HepG2 (cell line): ENCODE data around the gene ZNF687. TPM values are rescaled to one million over a fixed set of nuclear protein-coding genes. Genes with fewer than 3 reads are reported as not detected.

Source experiments
- BHLHE40 ChIP-seq: IDR thresholded peaks from 2 replicates; pipeline ENCODE4 v1.6.1; 2011; ENCODE audit warnings: low read length, improper control_type of control experiment
- CAMTA2 ChIP-seq: sonication (generic); formaldehyde crosslinking; IDR thresholded peaks from 2 replicates; pipeline ENCODE4 v1.4.0; 2020; ENCODE audit warnings: mild to moderate bottlenecking, missing genetic modification reagents, borderline replicate concordance
- KDM4B ChIP-seq: sonication (generic); formaldehyde crosslinking; IDR thresholded peaks from 2 replicates; pipeline ENCODE4 v1.4.0; 2020; ENCODE audit warnings: missing genetic modification reagents
- MIER2 ChIP-seq: IDR thresholded peaks from 2 replicates; pipeline ENCODE4 v1.6.1; 2016; ENCODE audit warnings: missing biosample characterization, missing genetic modification reagents
- MLLT10 ChIP-seq: sonication (generic); formaldehyde crosslinking; IDR thresholded peaks from 2 replicates; pipeline ENCODE4 v1.4.0; 2020; ENCODE audit warnings: missing genetic modification reagents
- NCOR1 ChIP-seq: fragments of 200-600 bp; sonication (generic); IDR thresholded peaks from 2 replicates; pipeline ENCODE4 v1.7.0; 2017; ENCODE audit warnings: antibody characterized with exemption, low read length, borderline replicate concordance
- NFYC ChIP-seq: IDR thresholded peaks from 2 replicates; pipeline ENCODE4 v1.6.1; 2016; ENCODE audit warnings: missing genetic modification reagents, missing compliant biosample characterization
- POLR2A ChIP-seq, 2 experiments: IDR thresholded peaks; 2 replicates each; pipeline ENCODE4 v1.6.1; 2011; ENCODE audit warnings: low read depth in 2 of 2, low read length in 2 of 2, mild to moderate bottlenecking in 1 of 2, moderate library complexity in 1 of 2; ENCODE audit not compliant: insufficient read depth in 1 of 2
- POLR2G ChIP-seq: fragments of 200-400 bp; formaldehyde crosslinking; IDR thresholded peaks from 2 replicates; pipeline ENCODE4 v1.6.1; 2018; ENCODE audit warnings: mild to moderate bottlenecking, low read depth, low read length, moderate library complexity
- REXO4 ChIP-seq: sonication (generic); formaldehyde crosslinking; IDR thresholded peaks from 2 replicates; pipeline ENCODE4 v1.8.0; 2022; ENCODE audit warnings: missing genetic modification reagents, mild to moderate bottlenecking, borderline replicate concordance
- RFX1 ChIP-seq: fragments of 450-650 bp; IDR thresholded peaks from 2 replicates; pipeline ENCODE4 v1.6.1; 2017
- TEAD2 ChIP-seq: sonication (generic); formaldehyde crosslinking; IDR thresholded peaks from 2 replicates; pipeline ENCODE4 v1.9.0; 2021; ENCODE audit warnings: missing genetic modification reagents
- THYN1 ChIP-seq: sonication (generic); formaldehyde crosslinking; IDR thresholded peaks from 2 replicates; pipeline ENCODE4 v1.8.1; 2023; ENCODE audit warnings: low read depth, mild to moderate bottlenecking, moderate library complexity, missing genetic modification reagents, borderline replicate concordance
- TSC22D2 ChIP-seq: sonication (generic); formaldehyde crosslinking; IDR thresholded peaks from 2 replicates; pipeline ENCODE4 v1.5.1; 2020; ENCODE audit warnings: missing genetic modification reagents, mild to moderate bottlenecking, borderline replicate concordance
- ZBTB14 ChIP-seq: sonication (generic); formaldehyde crosslinking; IDR thresholded peaks from 2 replicates; pipeline ENCODE4 v1.4.0; 2020; ENCODE audit warnings: missing genetic modification reagents
- ZBTB8A ChIP-seq: sonication (generic); formaldehyde crosslinking; IDR thresholded peaks from 2 replicates; pipeline ENCODE4 v1.4.0; 2020; ENCODE audit warnings: mild to moderate bottlenecking, low read depth, missing genetic modification reagents, borderline replicate concordance
- ZFP1 ChIP-seq: IDR thresholded peaks from 2 replicates; pipeline ENCODE4 v1.6.1; 2016
- ZFP82 ChIP-seq: sonication (generic); formaldehyde crosslinking; IDR thresholded peaks from 2 replicates; pipeline ENCODE4 v1.5.1; 2020; ENCODE audit warnings: mild to moderate bottlenecking, missing genetic modification reagents, borderline replicate concordance
- ZMYM4 ChIP-seq: sonication (generic); formaldehyde crosslinking; IDR thresholded peaks from 2 replicates; pipeline ENCODE4 v1.8.1; 2023; ENCODE audit warnings: mild to moderate bottlenecking, missing genetic modification reagents
- ZNF205 ChIP-seq: IDR thresholded peaks from 2 replicates; pipeline ENCODE4 v1.6.1; 2018; ENCODE audit warnings: missing biosample characterization, missing genetic modification reagents
- ZNF296 ChIP-seq: sonication (generic); formaldehyde crosslinking; conservative IDR thresholded peaks from 2 replicates; pipeline ENCODE4 v1.5.0; 2020; ENCODE audit warnings: mild to moderate bottlenecking, missing genetic modification reagents
- ZNF414 ChIP-seq: sonication (generic); formaldehyde crosslinking; IDR thresholded peaks from 2 replicates; pipeline ENCODE4 v1.5.0; 2020; ENCODE audit warnings: missing genetic modification reagents
- ZNF510 ChIP-seq: sonication (generic); formaldehyde crosslinking; IDR thresholded peaks from 2 replicates; pipeline ENCODE4 v1.4.0; 2020; ENCODE audit warnings: low read depth, mild to moderate bottlenecking, missing genetic modification reagents
- ZNF775 ChIP-seq: sonication (generic); formaldehyde crosslinking; IDR thresholded peaks from 2 replicates; pipeline ENCODE4 v1.4.0; 2020; ENCODE audit warnings: missing genetic modification reagents, mild to moderate bottlenecking, moderate library complexity, borderline replicate concordance
- ZSCAN25 ChIP-seq: sonication (generic); formaldehyde crosslinking; IDR thresholded peaks from 2 replicates; pipeline ENCODE4 v1.8.0; 2022; ENCODE audit warnings: mild to moderate bottlenecking, missing genetic modification reagents
- polyA plus RNA-seq, 8 experiments: library from polyadenylated mRNA; depleted of rRNA in 3 of 8; stranded (reverse) in 7 of 8; unstranded in 1 of 8; fragments of >200 nt; fragmentation: Illumina TruSeq in 4 of 8; extraction: Trizol in 4 of 8; gene quantifications; 2 replicates each; pipeline versions ENCODE4 v1.2.1 to v1.2.3, GENCODE V29; 2011 to 2016; ENCODE audit warnings: low read depth in 4 of 8, missing spikeins in 1 of 8, mixed read lengths in 1 of 8; ENCODE audit not compliant: insufficient read depth in 1 of 8
- total RNA-seq, 5 experiments: library from RNA; depleted of rRNA; stranded (reverse); fragments of >200 nt; fragmentation: Illumina TruSeq; extraction: Trizol; gene quantifications; 2 replicates each; pipeline ENCODE4 v1.2.3, GENCODE V29; 2016; ENCODE audit warnings: low read depth in 1 of 5
- TF ChIP-seq, protein P1 (sequence below): sonication (generic); formaldehyde crosslinking; IDR thresholded peaks from 2 replicates; pipeline ENCODE4 v1.5.1; 2020; ENCODE audit warnings: missing genetic modification reagents, mild to moderate bottlenecking, borderline replicate concordance
- TF ChIP-seq, protein P2 (sequence below): IDR thresholded peaks from 2 replicates; pipeline ENCODE4 v1.6.1; 2016; ENCODE audit warnings: mild to moderate bottlenecking

ZNF687 gene
- total and polyA plus RNA-seq, 2 of the 13 experiments (the other 11 are each of a cell fraction or from before 2014, with no cell fraction given) = 14.1 to 16.5 TPM

DNA sequence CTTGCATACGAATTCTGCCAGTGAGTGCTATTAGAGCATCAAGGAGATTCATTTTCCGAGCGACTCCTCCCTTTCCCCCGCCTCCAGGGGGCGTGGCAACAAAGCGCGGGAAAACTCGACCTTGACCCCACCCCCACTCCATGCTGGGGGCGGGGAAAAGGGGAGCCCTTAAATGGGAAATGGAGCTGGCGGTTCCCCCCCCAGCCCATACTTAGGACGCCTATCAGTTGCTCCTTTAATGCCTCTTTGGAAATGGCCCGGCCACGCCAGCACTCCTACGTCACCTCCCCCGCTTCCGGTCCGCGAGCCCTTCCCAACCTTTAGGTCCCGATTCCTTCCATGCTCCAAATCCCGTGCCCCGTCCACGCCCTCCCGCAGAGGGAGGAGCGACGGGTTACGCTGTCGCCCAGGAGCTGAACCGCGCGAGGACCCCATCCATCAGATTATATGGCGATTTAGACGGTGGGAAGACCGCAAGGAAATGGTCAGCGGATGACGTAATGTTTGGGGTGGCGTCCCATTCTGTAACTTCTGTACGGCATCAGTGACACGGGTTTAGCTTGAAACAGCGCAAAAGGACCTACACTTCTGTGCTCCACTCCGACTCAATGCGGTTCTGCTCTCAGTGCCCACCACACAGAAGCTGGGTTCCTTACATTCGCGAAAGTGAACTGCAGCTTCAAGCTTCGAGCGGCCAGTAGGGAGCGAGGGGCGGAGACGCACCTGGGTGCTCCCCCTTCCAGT lies 702 bp upstream of the ZNF687 start (continued):
- TF ChIP-seq ZBTB14 = no peak
- TF ChIP-seq THYN1 (CRISPR knock-in tag) = no peak
- TF ChIP-seq ZNF510 = no peak
- no peak; the same call in 1 of the 2 replicates for TF ChIP-seq CAMTA2 (CRISPR knock-in tag)
- TF ChIP-seq NCOR1 = peak; percentile 69; the same call in 1 of the 2 replicates
- TF ChIP-seq TEAD2 (CRISPR knock-in tag) = no peak; the same call in 1 of the 2 replicates
- TF ChIP-seq ZNF414 = no peak
- no peak for TF ChIP-seq REXO4 (CRISPR knock-in tag)
- peak; percentile 76 for TF ChIP-seq POLR2G
- TF ChIP-seq ZNF296 (CRISPR knock-in tag) = no peak
- TF ChIP-seq ZNF775 = 0 out of 2 replicates have a peak, but pooled peaks have one; percentile 33
- TF ChIP-seq BHLHE40 = peak; percentile 64; the same call in 1 of the 2 replicates
- no peak for TF ChIP-seq MIER2 (CRISPR knock-in tag)
- TF ChIP-seq, protein P1, sequence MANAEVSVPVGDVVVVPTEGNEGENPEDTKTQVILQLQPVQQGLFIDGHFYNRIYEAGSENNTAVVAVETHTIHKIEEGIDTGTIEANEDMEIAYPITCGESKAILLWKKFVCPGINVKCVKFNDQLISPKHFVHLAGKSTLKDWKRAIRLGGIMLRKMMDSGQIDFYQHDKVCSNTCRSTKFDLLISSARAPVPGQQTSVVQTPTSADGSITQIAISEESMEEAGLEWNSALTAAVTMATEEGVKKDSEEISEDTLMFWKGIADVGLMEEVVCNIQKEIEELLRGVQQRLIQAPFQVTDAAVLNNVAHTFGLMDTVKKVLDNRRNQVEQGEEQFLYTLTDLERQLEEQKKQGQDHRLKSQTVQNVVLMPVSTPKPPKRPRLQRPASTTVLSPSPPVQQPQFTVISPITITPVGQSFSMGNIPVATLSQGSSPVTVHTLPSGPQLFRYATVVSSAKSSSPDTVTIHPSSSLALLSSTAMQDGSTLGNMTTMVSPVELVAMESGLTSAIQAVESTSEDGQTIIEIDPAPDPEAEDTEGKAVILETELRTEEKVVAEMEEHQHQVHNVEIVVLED (CRISPR knock-in tag) = no peak; the same call in 1 of the 2 replicates
- TF ChIP-seq, protein P2, sequence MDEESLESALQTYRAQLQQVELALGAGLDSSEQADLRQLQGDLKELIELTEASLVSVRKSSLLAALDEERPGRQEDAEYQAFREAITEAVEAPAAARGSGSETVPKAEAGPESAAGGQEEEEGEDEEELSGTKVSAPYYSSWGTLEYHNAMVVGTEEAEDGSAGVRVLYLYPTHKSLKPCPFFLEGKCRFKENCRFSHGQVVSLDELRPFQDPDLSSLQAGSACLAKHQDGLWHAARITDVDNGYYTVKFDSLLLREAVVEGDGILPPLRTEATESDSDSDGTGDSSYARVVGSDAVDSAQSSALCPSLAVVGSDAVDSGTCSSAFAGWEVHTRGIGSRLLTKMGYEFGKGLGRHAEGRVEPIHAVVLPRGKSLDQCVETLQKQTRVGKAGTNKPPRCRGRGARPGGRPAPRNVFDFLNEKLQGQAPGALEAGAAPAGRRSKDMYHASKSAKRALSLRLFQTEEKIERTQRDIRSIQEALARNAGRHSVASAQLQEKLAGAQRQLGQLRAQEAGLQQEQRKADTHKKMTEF (CRISPR knock-in tag) = peak; percentile 60; the same call in 1 of the 2 replicates
- TF ChIP-seq RFX1 = no peak
- no peak; the same call in 1 of the 2 replicates for TF ChIP-seq ZSCAN25 (CRISPR knock-in tag)
- no peak for TF ChIP-seq MLLT10 (CRISPR knock-in tag)
- no peak for TF ChIP-seq NFYC (CRISPR knock-in tag)
- no peak for TF ChIP-seq ZNF205 (CRISPR knock-in tag)
- TF ChIP-seq ZFP1 (CRISPR knock-in tag) = peak; percentile 47; the same call in 1 of the 2 replicates
- TF ChIP-seq ZMYM4 = peak; percentile 76
- TF ChIP-seq ZFP82 (CRISPR knock-in tag) = 0 out of 2 replicates have a peak, but pooled peaks have one; percentile 15
- no peak for TF ChIP-seq KDM4B (CRISPR knock-in tag)
- no peak for TF ChIP-seq TSC22D2
- TF ChIP-seq POLR2A (IDR thresholded peaks at IDR 0.05; ENCODE audit: insufficient read depth in 1 of 2, low read depth in 2 of 2, low read length in 2 of 2) = peak; percentile 71 to 87
- no peak for TF ChIP-seq ZBTB8A (CRISPR knock-in tag)
